DMS53 (cell line): ENCODE measurements around the gene FAM221B.
A peak's percentile ranks its signal among the peaks of the same experiment; 100 is the strongest.

Experiments used
- DNase-seq: peaks from one replicate; lab custom pipeline; 2025; lab: John Stamatoyannopoulos, UW

The FAM221B gene

DNA sequence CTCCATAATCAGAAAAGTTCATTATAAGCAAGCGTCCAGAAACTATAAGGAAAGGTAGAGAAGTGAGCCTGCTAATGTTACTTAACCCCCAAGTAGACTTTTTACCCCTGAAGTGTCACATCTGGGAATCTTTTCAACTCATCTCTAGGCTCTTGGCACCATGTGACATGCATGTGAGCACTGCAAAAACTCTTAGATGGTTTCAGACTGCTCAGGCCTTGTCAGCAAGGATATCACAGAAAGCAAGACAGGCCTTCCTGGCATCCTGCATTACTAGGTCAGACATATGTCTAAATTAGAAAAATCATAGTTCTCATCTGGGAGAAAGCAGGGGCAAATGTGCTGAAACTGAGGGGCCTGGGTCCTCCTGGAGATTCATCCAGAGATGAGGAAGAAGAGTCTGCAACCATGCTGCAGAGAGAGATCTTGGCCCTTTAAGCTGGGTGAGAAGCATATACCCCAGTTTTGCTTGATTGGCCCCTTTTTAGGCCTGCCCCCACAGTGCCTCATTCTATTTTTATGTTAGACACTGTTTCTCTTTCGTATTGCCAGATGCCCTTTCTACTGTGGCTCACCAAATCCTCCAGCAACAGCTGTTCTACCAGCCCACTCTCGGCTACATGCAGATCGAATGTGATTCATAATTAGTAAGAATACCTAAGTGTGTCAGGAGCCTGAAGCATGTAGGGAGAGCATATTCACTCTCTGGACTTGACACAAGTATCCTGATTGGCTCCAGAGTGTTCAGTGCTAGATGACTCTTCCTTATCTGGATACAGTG is 19.4 kb upstream of the FAM221B start:
- no peak for DNase-seq

DNA sequence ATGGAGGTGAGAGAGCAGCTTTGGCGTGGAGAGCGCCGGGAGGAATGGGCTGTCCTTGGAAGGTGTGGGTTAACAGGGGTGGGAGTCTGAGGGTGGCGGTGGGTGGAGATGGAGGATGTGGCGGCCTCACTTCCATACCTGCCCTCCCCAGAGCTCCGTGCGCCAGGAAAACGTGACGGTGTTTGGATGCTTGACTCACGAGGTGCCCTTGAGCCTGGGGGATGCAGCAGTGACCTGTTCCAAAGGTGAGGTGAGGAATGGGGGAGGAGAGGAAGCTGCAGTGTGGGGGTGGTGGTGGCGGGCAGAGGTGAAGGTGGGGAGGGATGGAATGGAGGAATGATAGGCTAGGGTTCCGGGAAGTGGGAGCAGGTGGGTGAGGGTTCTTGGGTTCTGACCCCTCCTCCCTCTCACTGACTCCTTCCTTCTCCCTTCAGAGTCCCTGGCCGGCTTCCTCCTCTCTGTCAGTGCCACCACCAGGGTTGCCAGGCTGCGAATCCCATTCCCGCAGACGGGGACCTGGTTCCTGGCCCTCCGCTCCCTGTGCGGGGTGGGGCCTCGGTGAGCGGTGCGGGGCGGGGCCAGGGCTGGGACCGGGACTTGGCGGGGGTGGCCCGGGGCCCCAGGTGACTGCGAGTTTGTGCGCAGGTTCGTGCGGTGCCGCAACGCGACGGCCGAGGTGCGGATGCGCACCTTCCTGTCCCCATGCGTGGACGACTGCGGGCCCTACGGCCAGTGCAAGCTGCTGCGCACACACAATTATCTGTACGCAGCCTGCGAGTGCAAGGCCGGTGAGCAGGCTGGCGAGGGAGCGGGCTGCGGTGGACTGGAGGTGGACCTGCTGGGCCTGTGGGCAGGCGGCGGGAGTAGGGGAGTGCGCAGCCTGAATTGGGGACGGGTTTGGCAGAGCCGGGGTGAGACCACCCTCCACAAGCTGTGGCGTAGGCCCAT is 17.6 kb upstream of the FAM221B start:
- no peak for DNase-seq

GRCh38 chr9:35844628-35845270 is 16.2 kb upstream of the FAM221B start:
- peak; percentile 30 for DNase-seq

GRCh38 chr9:35842795-35843194 is 14.3 kb upstream of the FAM221B start:
- DNase-seq: no peak

GRCh38 chr9:35842020-35842745 is 13.7 kb upstream of the FAM221B start:
- no peak for DNase-seq

- no peak for DNase-seq
Measured at GRCh38 chr9:35841645-35841900, 13.0 kb upstream of the FAM221B start.

- DNase-seq: no peak
Measured at GRCh38 chr9:35840881-35841644, 12.5 kb upstream of the FAM221B start.

DNA sequence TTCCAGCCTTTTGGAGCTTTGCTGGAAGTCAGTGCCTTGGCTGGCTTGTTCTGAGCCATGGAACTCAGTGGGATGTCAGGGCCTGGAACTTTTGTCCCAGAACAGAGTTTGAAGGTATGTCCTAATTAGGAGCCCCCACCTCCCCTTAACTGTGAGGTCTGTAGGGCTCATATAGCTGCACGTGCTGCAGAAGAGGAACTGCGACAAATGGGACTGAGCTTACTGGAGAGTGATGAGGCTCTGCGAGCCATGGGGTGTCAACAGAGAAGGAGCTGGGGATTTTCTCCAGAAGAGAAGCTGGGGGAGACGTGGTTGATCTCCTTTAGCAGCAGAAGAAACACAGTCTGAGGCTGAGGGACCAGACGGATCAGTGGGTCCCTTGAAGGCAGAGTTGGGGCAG is 11.4 kb upstream of the FAM221B start:
- no peak for DNase-seq

GRCh38 chr9:35836595-35836994 is 8.1 kb upstream of the FAM221B start:
- no peak for DNase-seq

DNA sequence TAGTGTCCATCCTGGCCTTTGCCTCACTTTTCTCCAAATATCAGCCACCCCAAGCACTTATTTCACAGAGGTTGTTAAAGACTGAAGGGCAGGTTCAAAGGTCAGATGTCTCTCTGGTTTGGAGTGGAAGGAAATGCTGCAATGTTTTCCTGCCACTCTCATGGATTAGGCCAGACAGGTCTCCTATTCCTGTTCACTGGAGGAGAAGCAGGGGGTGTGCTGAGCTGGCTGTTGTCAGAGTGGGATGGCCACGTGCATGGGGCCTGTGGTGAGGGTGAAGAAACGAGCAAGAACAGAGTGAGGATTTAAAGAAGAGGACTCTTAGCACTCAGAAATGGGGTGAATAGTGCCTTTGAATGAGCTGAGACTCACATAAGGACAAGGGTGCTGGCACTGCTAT is 7.2 kb upstream of the FAM221B start:
- DNase-seq: no peak

DNA sequence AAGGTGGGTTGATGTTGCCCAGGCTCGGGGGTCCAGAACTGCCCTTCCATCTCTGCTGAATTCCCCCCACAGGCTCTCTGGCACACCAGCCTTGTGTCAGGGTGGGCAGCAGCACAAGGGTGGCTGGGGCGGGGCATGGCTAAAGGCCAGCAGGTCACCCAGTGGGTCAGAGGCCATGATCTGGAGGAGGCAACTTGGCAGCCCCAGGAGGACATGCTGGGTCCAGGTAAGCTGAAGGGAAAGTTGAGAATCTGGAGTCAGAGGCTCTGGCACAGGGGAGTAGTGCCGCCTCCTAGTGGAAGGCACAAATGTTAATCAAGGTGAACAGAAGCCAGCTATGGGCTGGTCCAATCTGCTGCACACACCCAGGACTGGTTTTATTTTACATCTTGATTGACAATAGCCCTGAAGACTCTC is 6.7 kb upstream of the FAM221B start:
- peak; percentile 23 for DNase-seq

- peak; percentile 11 for DNase-seq
Measured at GRCh38 chr9:35834260-35835215, 6.0 kb upstream of the FAM221B start.

- peak; percentile 42 for DNase-seq
Measured at GRCh38 chr9:35832814-35833213, 4.3 kb upstream of the FAM221B start.

GRCh38 chr9:35831040-35831439 is 2.5 kb upstream of the FAM221B start:
- no peak for DNase-seq

DNA sequence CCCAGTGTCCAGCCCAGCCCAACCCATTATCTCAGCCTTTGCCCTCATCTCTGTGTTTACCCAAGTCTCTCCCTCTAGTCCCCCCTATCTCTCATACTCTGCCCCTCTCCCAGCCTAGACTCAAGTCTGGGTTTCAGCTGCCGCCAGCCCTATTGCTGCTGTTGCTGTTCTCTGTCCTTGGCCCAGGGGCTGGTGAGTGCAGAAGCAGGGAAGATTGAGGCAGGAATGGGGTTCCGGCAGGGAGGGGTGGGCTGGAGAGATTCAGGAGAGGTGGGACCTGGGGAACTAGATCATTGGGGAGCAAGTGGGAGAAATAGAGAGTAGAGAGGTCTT is 1.2 kb upstream of the FAM221B start:
- DNase-seq: no peak

- peak; percentile 94 for DNase-seq
Measured at GRCh38 chr9:35829084-35829763, 692 bp upstream of the FAM221B start, which contains the start of gene TMEM8B. Gene TMEM8B, plus strand, starts transcription at chr9:35829228. Its CDS starts 220 bp downstream, at chr9:35829448.

GRCh38 chr9:35827486-35827885 is 1.0 kb downstream of the FAM221B start:
- DNase-seq: no peak

- DNase-seq: peak; percentile 70
Measured at GRCh38 chr9:35826071-35826701, 2.3 kb downstream of the FAM221B start.

- DNase-seq: no peak
Measured at GRCh38 chr9:35822926-35823325, 5.6 kb downstream of the FAM221B start.
